Right atrium auricular region (tissue), 2 donors: Measurements from ENCODE around the gene ATF4. TPM values are rescaled to one million over a fixed set of nuclear protein-coding genes. Genes with fewer than 3 reads are reported as not detected.

Experiments used
- DNase-seq: peaks from one replicate; pipeline ENCODE4 v3.0.0-alpha.2; 2019; ENCODE audit warnings: low spot score
- H3K27ac ChIP-seq, 2 donors: fragments of 200-600 bp; sonication (generic); 1 replicate in 1 of 2; 2 replicates in 1 of 2; pipeline ENCODE4 v1.5.1; 2016 to 2019
- H3K27me3 ChIP-seq, 2 donors: fragments of 200-600 bp; sonication (generic); one replicate each; pipeline versions ENCODE4 v1.5.1 to v1.6.0; 2017 to 2019
- H3K36me3 ChIP-seq: fragments of 200-600 bp; sonication (generic); one replicate; pipeline ENCODE4 v1.5.1; 2016
- H3K4me1 ChIP-seq, 2 donors: fragments of 200-600 bp; sonication (generic); one replicate each; pipeline versions ENCODE4 v1.5.1 to v1.6.0; 2017 to 2019
- H3K4me3 ChIP-seq, 2 donors: fragments of 200-600 bp; sonication (generic); 1 replicate in 1 of 2; 2 replicates in 1 of 2; pipeline ENCODE4 v1.5.1; 2017 to 2019; ENCODE audit warnings: mild to moderate bottlenecking in 1 of 2, moderate library complexity in 1 of 2
- H3K9me3 ChIP-seq, 2 donors: fragments of 200-600 bp; sonication (generic); one replicate each; pipeline ENCODE4 v1.5.1; 2019
- total RNA-seq, 2 donors: library from RNA; depleted of rRNA; stranded (reverse); fragments of >200 nt; gene quantifications; one replicate each; pipeline ENCODE4 v1.1.0, GENCODE V29; 2016
- TF ChIP-seq, protein P1 (sequence below), 2 donors: fragments of 200-600 bp; sonication (generic); IDR thresholded peaks; one replicate each; pipeline ENCODE4 v1.5.1; 2019; ENCODE audit warnings: antibody characterized with exemption in 2 of 2

The ATF4 gene
- total RNA-seq, 2 donors from 2014 or later: 155 to 256 TPM

- peaks cover 0 to 13% of the 10 kb centered on the region in 2 donors for H3K4me1 ChIP-seq
- no peak overlapping the region for H3K27ac ChIP-seq
- DNase-seq: no peak
- H3K27me3 ChIP-seq: peaks cover 8 to 14% of the 10 kb centered on the region in 2 donors
- TF ChIP-seq, protein P1, sequence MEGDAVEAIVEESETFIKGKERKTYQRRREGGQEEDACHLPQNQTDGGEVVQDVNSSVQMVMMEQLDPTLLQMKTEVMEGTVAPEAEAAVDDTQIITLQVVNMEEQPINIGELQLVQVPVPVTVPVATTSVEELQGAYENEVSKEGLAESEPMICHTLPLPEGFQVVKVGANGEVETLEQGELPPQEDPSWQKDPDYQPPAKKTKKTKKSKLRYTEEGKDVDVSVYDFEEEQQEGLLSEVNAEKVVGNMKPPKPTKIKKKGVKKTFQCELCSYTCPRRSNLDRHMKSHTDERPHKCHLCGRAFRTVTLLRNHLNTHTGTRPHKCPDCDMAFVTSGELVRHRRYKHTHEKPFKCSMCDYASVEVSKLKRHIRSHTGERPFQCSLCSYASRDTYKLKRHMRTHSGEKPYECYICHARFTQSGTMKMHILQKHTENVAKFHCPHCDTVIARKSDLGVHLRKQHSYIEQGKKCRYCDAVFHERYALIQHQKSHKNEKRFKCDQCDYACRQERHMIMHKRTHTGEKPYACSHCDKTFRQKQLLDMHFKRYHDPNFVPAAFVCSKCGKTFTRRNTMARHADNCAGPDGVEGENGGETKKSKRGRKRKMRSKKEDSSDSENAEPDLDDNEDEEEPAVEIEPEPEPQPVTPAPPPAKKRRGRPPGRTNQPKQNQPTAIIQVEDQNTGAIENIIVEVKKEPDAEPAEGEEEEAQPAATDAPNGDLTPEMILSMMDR (IDR thresholded peaks at IDR 0.05): no peak
- no peaks in the 10 kb centered on the region for H3K9me3 ChIP-seq
- H3K36me3 ChIP-seq: no peaks in the 10 kb centered on the region
- H3K4me3 ChIP-seq: no peak overlapping the region
These were observed 39.8 kb downstream of the ATF4 start for GRCh38 chr22:39560127-39560526.

- Histone ChIP-seq H3K9me3 (no peaks in the 10 kb centered on the region), H3K36me3 (no peaks in the 10 kb centered on the region), H3K4me1 (peaks cover 0 to 7% of the 10 kb centered on the region in 2 donors), H3K27me3 (peaks cover 5 to 8% of the 10 kb centered on the region in 2 donors), H3K27ac (no peak overlapping the region), H3K4me3 (no peak overlapping the region)
- DNase-seq: no peak
- TF ChIP-seq, protein P1 (IDR thresholded peaks at IDR 0.05): no peak
These were observed 42.6 kb downstream of the ATF4 start for GRCh38 chr22:39562839-39563489.

DNA sequence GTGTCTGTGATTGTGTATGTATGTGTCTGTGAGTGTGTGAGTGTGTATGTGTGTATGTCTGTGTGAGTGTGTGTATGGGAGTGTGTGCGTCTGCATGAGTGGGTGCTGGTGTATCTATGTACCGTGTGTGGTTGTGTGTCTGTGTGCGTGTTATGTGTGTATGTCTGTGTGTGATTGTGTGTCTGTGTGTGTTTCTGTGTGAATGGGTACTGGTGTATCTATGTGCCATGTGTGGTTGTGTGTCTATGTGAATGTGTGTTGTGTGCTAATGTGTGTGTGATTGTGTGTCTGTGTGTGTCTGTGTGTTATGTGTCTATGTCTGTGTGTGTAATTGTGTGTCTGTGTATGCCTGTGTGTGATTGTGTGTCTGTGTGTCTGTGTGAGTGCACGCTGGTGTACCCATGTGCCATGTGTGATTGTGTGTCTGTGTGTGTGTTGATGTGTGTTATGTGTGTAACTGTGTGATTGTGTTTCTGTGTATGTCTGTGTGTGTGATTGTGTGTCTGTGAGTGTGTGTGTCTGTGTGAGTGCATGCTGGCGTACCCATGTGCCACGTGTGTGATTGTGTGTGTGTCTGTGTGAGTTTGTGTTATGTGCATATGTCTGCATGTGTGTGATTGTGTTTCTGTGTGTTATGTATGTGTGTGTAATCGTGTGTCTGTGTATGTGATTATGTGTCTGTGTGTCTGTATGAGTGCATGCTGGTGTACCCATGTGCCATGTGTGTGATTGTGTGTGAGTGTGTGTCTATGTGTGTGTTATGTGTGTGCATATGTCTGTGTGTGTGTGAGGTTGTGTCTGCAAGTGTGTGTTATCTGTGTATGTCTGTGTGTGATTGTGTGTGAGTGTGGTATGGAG is 43.4 kb downstream of the ATF4 start:
- no peak overlapping the region for H3K27ac ChIP-seq
- H3K9me3 ChIP-seq: no peaks in the 10 kb centered on the region
- TF ChIP-seq, protein P1 (IDR thresholded peaks at IDR 0.05): no peak
- no peaks in the 10 kb centered on the region for H3K4me1 ChIP-seq
- no peak overlapping the region for H3K4me3 ChIP-seq
- H3K27me3 ChIP-seq: no peaks in the 10 kb centered on the region
- H3K36me3 ChIP-seq: no peaks in the 10 kb centered on the region
- no peak for DNase-seq

GRCh38 chr22:39565414-39565944 is 45.1 kb downstream of the ATF4 start:
- Histone ChIP-seq H3K27me3 (no peaks in the 10 kb centered on the region), H3K9me3 (no peaks in the 10 kb centered on the region), H3K4me3 (no peak overlapping the region), H3K4me1 (no peaks in the 10 kb centered on the region), H3K27ac (no peak overlapping the region), H3K36me3 (no peaks in the 10 kb centered on the region)
- DNase-seq: no peak
- TF ChIP-seq, protein P1 (IDR thresholded peaks at IDR 0.05): no peak

- no peaks in the 10 kb centered on the region for H3K4me1 ChIP-seq
- H3K36me3 ChIP-seq: no peaks in the 10 kb centered on the region
- H3K4me3 ChIP-seq: no peak overlapping the region
- no peak overlapping the region for H3K27ac ChIP-seq
- TF ChIP-seq, protein P1 (IDR thresholded peaks at IDR 0.05): no peak
- H3K9me3 ChIP-seq: no peaks in the 10 kb centered on the region
- H3K27me3 ChIP-seq: no peaks in the 10 kb centered on the region
- no peak for DNase-seq
These were observed 47.0 kb downstream of the ATF4 start for GRCh38 chr22:39567135-39567946.
